ENCODE data around the gene NACC2. TPM values are rescaled to one million over a fixed set of nuclear protein-coding genes. Genes with fewer than 3 reads are reported as not detected.

The NACC2 gene
- total RNA-seq, 1 donor from 2014 or later = 34.0 TPM

- H3K27ac Mint-ChIP-seq (ENCODE audit: unreplicated experiment) = no peak overlapping the region
- H3K4me3 Mint-ChIP-seq (ENCODE audit: unreplicated experiment) = no peak overlapping the region
- FAIRE-seq = no peak
These were observed 138.3 kb downstream of the NACC2 start for GRCh38 chr9:135956802-135957174.

More at GRCh38 chr9:135956802-135957174, 138.3 kb downstream of the NACC2 start:
- peaks cover 53% of the 10 kb centered on the region for H3K79me2 ChIP-seq (ENCODE audit: insufficient read depth, low read length)
- H3K36me3 Mint-ChIP-seq (ENCODE audit: low read depth, unreplicated experiment) = peaks cover 15% of the 10 kb centered on the region
- no peak for TF ChIP-seq EZH2 (IDR thresholded peaks at IDR 0.05; ENCODE audit: insufficient read depth, low read length)
- no peak for TF ChIP-seq CTCF (IDR thresholded peaks at IDR 0.05; ENCODE audit: insufficient read depth, low read depth, low read length)
- no peak overlapping the region for H3K9ac ChIP-seq (ENCODE audit: low read length)
- no peak overlapping the region for H3K27ac ChIP-seq (ENCODE audit: low read depth, low read length)
- no peaks in the 10 kb centered on the region for H3K9me3 ChIP-seq (ENCODE audit: insufficient read depth, low read depth, low read length)
- H3K27me3 ChIP-seq (ENCODE audit: insufficient read depth, low read length) = no peaks in the 10 kb centered on the region
- DNase-seq (ENCODE audit: low read depth) = no peak
- H3K4me2 ChIP-seq (ENCODE audit: low read length) = no peak overlapping the region
- peaks cover 5% of the 10 kb centered on the region for H3K4me1 Mint-ChIP-seq (ENCODE audit: low read depth, unreplicated experiment)
- no peak overlapping the region for H3K4me3 ChIP-seq (ENCODE audit: insufficient read depth, low read depth, low read length)
- no peak overlapping the region for H2AFZ ChIP-seq (ENCODE audit: low read depth, low read length)
- no peaks in the 10 kb centered on the region for H3K9me3 Mint-ChIP-seq (ENCODE audit: unreplicated experiment)
- H3K36me3 ChIP-seq (ENCODE audit: insufficient read depth, low read length) = no peaks in the 10 kb centered on the region
- H3K27me3 Mint-ChIP-seq (ENCODE audit: low read depth, unreplicated experiment) = no peaks in the 10 kb centered on the region
- H4K20me1 ChIP-seq (ENCODE audit: insufficient read depth, low read length) = peaks cover 44% of the 10 kb centered on the region
- H3K4me1 ChIP-seq (ENCODE audit: insufficient read depth, low read length) = peaks cover 15% of the 10 kb centered on the region

Other genes with a start within 250 kb of the NACC2 start
- 27.3 and 34.8 TPM in 2 replicates for gene CAMSAP1, start 187.7 kb downstream of the NACC2 start, total RNA-seq
- 31.8 and 32.5 TPM in 2 replicates for gene UBAC1, start 133.9 kb downstream of the NACC2 start, total RNA-seq
- gene TMEM250, start 23.6 kb upstream of the NACC2 start, total RNA-seq = 29.8 and 30.3 TPM in 2 replicates
- gene LHX3, start 109.8 kb upstream of the NACC2 start, total RNA-seq = not detected in 2 replicates
- 20.4 and 20.9 TPM in 2 replicates for gene QSOX2, start 150.5 kb upstream of the NACC2 start, total RNA-seq
- gene CCDC187, start 208.8 kb upstream of the NACC2 start, total RNA-seq = 0.09 TPM in 1 of 2 replicates, not detected in the other
- 52.6 and 59.4 TPM in 2 replicates for gene GPSM1, start 232.2 kb upstream of the NACC2 start, total RNA-seq

Measured in astrocyte (in vitro differentiated cells and primary cell).